CD4-positive, CD25-positive, alpha-beta regulatory T cell (primary cell): Measurements from ENCODE around the gene PLCG2. TPM values are rescaled to one million over a fixed set of nuclear protein-coding genes. Genes with fewer than 3 reads are reported as not detected.

Experiments used
- ATAC-seq, 2 donors: fragments of 150-1000 bp; cut with Tn5 transposase; one replicate each; pipeline ENCODE4 v1.10.0; 2021; ENCODE audit warnings: low read depth in 2 of 2, moderate number of reproducible peaks in 2 of 2, moderate library complexity in 1 of 2
- DNase-seq, 3 donors: peaks; one replicate each; pipeline versions ENCODE4 v3.0.0 to v3.0.0-alpha.2; 2012 to 2022; ENCODE audit warnings: mixed read lengths in 1 of 3
- H3K27ac ChIP-seq: one replicate; pipeline ENCODE4 v1.7.0; 2013; ENCODE audit warnings: mild to moderate bottlenecking, low read length; ENCODE audit not compliant: insufficient read depth, poor library complexity, severe bottlenecking
- H3K27me3 ChIP-seq: one replicate; pipeline ENCODE4 v1.7.0; 2013; ENCODE audit warnings: low read length; ENCODE audit not compliant: control insufficient read depth, insufficient read depth
- H3K36me3 ChIP-seq: one replicate; pipeline ENCODE4 v1.7.0; 2013; ENCODE audit warnings: mild to moderate bottlenecking, low read length, moderate library complexity; ENCODE audit not compliant: control insufficient read depth, insufficient read depth
- H3K4me1 ChIP-seq: 2 replicates; pipeline ENCODE4 v1.7.0; 2013; ENCODE audit warnings: mild to moderate bottlenecking, low read length; ENCODE audit not compliant: insufficient read depth, control insufficient read depth, poor library complexity, severe bottlenecking
- H3K4me3 ChIP-seq: one replicate; pipeline ENCODE4 v1.7.0; 2013; ENCODE audit warnings: low read depth, mild to moderate bottlenecking, low read length, moderate library complexity
- H3K9me3 ChIP-seq, 2 experiments: 1 replicate in 1 of 2; 2 replicates in 1 of 2; pipeline ENCODE4 v1.7.0; 2013; ENCODE audit warnings: low read length in 2 of 2, mild to moderate bottlenecking in 1 of 2, moderate library complexity in 1 of 2; ENCODE audit not compliant: control insufficient read depth in 2 of 2
- H3K27ac Mint-ChIP-seq, 3 donors: one replicate each; pipeline ENCODE4 v1.8.0; 2020 to 2022; ENCODE audit warnings: mild to moderate bottlenecking in 3 of 3, mixed read lengths in 3 of 3, moderate library complexity in 2 of 3
- H3K27me3 Mint-ChIP-seq: one replicate; pipeline ENCODE4 v1.8.0; 2022; ENCODE audit warnings: mild to moderate bottlenecking, mixed read lengths
- H3K36me3 Mint-ChIP-seq: one replicate; pipeline ENCODE4 v1.8.0; 2020; ENCODE audit warnings: mixed read lengths
- H3K4me1 Mint-ChIP-seq, 4 donors: one replicate each; pipeline ENCODE4 v1.8.0; 2020 to 2022; ENCODE audit warnings: mixed read lengths in 4 of 4, mild to moderate bottlenecking in 1 of 4
- H3K4me3 Mint-ChIP-seq, 4 donors: one replicate each; pipeline ENCODE4 v1.8.0; 2020 to 2022; ENCODE audit warnings: mild to moderate bottlenecking in 4 of 4, mixed read lengths in 4 of 4, moderate library complexity in 3 of 4
- H3K9me3 Mint-ChIP-seq, 7 donors: one replicate each; pipeline ENCODE4 v1.8.0; 2020 to 2022; ENCODE audit warnings: mixed read lengths in 7 of 7, mild to moderate bottlenecking in 3 of 7, moderate library complexity in 2 of 7
- polyA plus RNA-seq, 4 donors: library from polyadenylated mRNA; unstranded; fragments of 300-500 nt; fragmentation: Illumina TruSeq; gene quantifications; one replicate each; pipeline ENCODE4 v1.2.3, GENCODE V29; 2021
- total RNA-seq: library from RNA; stranded (reverse); gene quantifications from one replicate; pipeline ENCODE4 v1.2.3, GENCODE V29; 2022

PLCG2 gene
- total and polyA plus RNA-seq, 5 donors from 2014 or later, result 0.59 to 3.8 (median 1.3) TPM; not detected in 1

DNA sequence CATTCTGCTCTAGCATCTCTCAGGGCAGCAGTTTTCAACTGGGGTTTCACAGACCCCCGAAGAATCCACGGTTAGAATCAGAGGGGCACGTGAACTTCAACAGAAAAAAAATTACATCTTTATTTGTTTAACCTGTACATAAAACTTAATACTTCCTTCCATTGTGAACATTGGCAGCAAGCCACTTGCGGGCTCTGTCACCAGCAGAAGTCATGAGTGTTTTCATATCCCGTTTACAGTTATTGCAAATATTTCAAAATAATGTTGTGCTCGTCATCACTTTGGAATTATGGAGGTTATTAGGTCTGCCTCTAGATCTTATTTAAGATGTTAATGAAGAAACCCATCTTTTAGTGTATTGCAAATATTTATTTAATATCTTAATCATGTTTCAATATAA, 122.4 kb downstream of the PLCG2 start:
- H3K27me3 ChIP-seq, result no peaks in the 10 kb centered on the region
- no peaks in the 10 kb centered on the region for H3K4me1 Mint-ChIP-seq
- no peak for ATAC-seq

DNA sequence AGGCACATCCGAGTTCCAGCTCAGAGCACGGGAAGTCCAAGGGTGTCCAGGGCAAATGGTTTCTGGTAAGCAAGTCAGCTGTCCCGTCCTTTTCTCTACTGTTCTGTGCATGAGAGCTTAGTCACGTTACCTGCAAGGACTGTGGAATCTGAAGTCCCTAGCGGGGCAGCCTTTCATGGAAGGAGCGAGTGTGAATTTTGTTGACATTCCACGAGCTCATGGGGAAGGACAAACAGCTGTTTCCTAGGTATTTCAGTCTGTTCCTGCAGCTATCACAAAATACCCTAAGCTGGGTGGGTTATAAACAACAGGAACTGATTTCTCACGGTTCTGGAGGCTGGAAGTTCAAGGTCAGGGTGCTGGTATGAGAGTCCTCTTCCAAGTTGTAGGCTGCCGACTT, 122.9 kb downstream of the PLCG2 start:
- Mint-ChIP-seq H3K36me3 (no peaks in the 10 kb centered on the region), H3K4me3 (no peak overlapping the region), H3K27me3 (no peaks in the 10 kb centered on the region), H3K4me1 (no peaks in the 10 kb centered on the region), H3K9me3 (peaks cover 0 to 6% (median 0%) of the 10 kb centered on the region in 7 donors), H3K27ac (no peak overlapping the region)
- H3K36me3 ChIP-seq, result no peaks in the 10 kb centered on the region
- H3K4me3 ChIP-seq, result no peak overlapping the region
- no peaks in the 10 kb centered on the region for H3K4me1 ChIP-seq
- no peaks in the 10 kb centered on the region for H3K9me3 ChIP-seq
- H3K27me3 ChIP-seq, result no peaks in the 10 kb centered on the region
- H3K27ac ChIP-seq, result no peak overlapping the region
- DNase-seq (no peak), ATAC-seq (no peak)

More for the DNA sequence above, 122.4 kb downstream of the PLCG2 start:
- H3K27ac Mint-ChIP-seq, result no peak overlapping the region
- no peaks in the 10 kb centered on the region for H3K9me3 ChIP-seq
- H3K4me3 ChIP-seq, result no peak overlapping the region
- no peak overlapping the region for H3K4me3 Mint-ChIP-seq
- H3K9me3 Mint-ChIP-seq, result peaks cover 0 to 6% (median 0%) of the 10 kb centered on the region in 7 donors
- no peaks in the 10 kb centered on the region for H3K36me3 Mint-ChIP-seq
- no peaks in the 10 kb centered on the region for H3K4me1 ChIP-seq
- H3K27me3 Mint-ChIP-seq, result no peaks in the 10 kb centered on the region
- DNase-seq, result no peak
- no peak overlapping the region for H3K27ac ChIP-seq
- H3K36me3 ChIP-seq, result no peaks in the 10 kb centered on the region

DNA sequence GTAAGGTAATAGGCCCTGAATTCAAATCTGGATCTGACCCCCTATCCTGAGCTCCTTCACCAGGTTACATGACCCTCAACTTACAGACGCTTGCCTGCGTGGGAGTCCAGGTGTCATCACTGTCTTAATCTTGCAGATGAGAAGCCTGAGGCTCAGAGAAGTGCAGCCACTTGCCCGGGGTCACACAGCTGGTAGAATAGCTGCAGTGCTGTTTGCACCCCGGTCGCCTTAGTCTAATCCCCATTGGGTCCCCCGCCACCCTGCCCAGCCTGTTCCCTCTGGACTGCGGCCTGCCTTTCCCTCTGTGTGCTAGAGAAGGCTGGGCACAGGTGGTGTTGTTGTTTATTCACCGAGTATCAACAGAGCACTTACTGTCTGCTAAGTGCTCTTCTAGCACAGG, 125.2 kb downstream of the PLCG2 start:
- Mint-ChIP-seq H3K36me3 (no peaks in the 10 kb centered on the region), H3K4me3 (no peak overlapping the region), H3K27ac (peak overlapping the region in 1 of 3 donors; percentile 72), H3K4me1 (no peaks in the 10 kb centered on the region), H3K27me3 (no peaks in the 10 kb centered on the region), H3K9me3 (peaks cover 0 to 6% (median 0%) of the 10 kb centered on the region in 7 donors)
- Histone ChIP-seq H3K4me3 (no peak overlapping the region), H3K27me3 (no peaks in the 10 kb centered on the region), H3K9me3 (no peaks in the 10 kb centered on the region), H3K27ac (no peak overlapping the region), H3K4me1 (no peaks in the 10 kb centered on the region), H3K36me3 (no peaks in the 10 kb centered on the region)
- no peak for DNase-seq
- no peak for ATAC-seq

DNA sequence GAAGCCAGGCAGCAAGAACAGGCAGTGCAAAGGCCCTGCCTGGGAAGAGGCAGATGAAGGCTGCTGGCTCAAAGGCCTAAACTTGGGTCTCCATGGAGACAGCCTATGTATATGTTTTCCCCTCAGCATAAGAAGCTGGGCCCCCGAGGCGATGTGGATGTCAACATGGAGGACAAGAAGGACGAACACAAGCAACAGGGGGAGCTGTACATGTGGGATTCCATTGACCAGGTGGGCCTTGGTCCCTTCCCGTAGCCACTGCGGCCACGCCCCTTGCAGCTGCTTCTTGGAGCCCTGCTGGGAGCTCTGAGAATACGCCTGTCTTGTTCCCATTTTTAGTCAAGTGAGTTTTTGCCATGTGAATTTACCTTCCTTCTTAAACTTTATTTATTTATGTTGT, 126.2 kb downstream of the PLCG2 start:
- H3K9me3 ChIP-seq, result no peaks in the 10 kb centered on the region
- H3K27ac ChIP-seq, result no peak overlapping the region
- Mint-ChIP-seq H3K36me3 (no peaks in the 10 kb centered on the region), H3K4me3 (no peak overlapping the region), H3K4me1 (no peaks in the 10 kb centered on the region), H3K27me3 (no peaks in the 10 kb centered on the region), H3K27ac (no peak overlapping the region), H3K9me3 (peaks cover 0 to 6% (median 0%) of the 10 kb centered on the region in 7 donors)
- no peaks in the 10 kb centered on the region for H3K27me3 ChIP-seq
- H3K36me3 ChIP-seq, result no peaks in the 10 kb centered on the region
- H3K4me1 ChIP-seq, result no peaks in the 10 kb centered on the region
- no peak for DNase-seq
- H3K4me3 ChIP-seq, result no peak overlapping the region
- no peak for ATAC-seq

DNA sequence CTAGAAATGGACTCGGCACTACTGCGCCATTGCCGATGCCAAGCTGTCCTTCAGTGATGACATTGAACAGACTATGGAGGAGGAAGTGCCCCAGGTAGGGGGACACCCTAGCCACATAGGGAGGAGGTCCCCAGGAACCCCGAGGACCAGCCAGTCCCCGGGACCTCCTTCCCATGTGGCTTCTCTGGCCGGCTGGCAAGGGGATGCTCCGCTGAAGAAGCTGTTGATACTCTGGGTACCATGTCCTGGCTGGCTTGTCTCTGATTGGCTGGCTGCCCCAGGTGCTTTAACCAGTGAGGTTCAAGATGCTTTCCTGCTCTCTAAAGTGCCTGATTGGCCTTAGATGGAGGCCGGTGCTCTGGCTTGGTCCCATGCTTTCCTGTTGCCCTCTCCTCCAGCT, 128.6 kb downstream of the PLCG2 start:
- Mint-ChIP-seq H3K4me3 (no peak overlapping the region), H3K27me3 (no peaks in the 10 kb centered on the region), H3K9me3 (peaks cover 0 to 4% (median 0%) of the 10 kb centered on the region in 7 donors), H3K4me1 (no peaks in the 10 kb centered on the region), H3K27ac (no peak overlapping the region), H3K36me3 (no peaks in the 10 kb centered on the region)
- Histone ChIP-seq H3K36me3 (no peaks in the 10 kb centered on the region), H3K27me3 (no peaks in the 10 kb centered on the region), H3K27ac (no peak overlapping the region), H3K4me1 (no peaks in the 10 kb centered on the region), H3K9me3 (no peaks in the 10 kb centered on the region), H3K4me3 (no peak overlapping the region)
- DNase-seq (no peak), ATAC-seq (no peak)

DNA sequence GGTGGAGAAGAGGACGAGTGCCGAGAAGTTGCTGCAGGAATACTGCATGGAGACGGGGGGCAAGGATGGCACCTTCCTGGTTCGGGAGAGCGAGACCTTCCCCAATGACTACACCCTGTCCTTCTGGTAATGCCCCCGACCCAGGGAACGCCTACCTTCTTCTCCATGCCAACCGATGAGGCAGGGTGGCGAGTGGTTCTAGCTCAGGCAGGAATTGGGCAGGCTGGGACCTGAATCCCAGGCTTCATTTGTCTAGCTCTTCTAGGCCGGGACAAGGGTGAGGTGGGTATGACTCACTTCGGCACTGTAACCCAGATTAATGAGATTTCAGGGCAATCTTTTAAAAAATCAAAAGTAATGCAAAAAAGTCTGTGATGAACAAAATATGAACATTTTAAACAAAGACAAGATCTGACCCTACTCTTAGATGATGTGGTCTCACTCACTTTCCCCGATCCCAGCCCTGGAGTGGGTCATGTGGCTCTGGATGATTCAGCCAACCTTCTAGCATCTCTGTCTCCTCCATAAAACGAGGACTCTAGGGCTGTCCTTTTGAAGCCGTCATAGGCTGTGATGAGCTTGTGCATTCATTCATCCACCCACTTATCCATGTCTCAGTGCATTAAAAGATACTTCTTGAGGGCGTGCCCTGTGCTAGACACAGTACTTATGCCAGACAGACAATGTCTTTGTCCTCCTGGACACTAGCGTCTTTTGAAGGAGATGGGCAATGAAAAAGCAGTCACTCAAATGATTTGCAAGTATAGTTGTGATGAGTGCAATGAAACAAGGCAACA, 129.6 kb downstream of the PLCG2 start:
- Histone ChIP-seq H3K36me3 (no peaks in the 10 kb centered on the region), H3K4me1 (no peaks in the 10 kb centered on the region), H3K4me3 (no peak overlapping the region), H3K27ac (no peak overlapping the region), H3K9me3 (no peaks in the 10 kb centered on the region), H3K27me3 (no peaks in the 10 kb centered on the region)
- ATAC-seq (no peak), DNase-seq (no peak)
- Mint-ChIP-seq H3K27me3 (no peaks in the 10 kb centered on the region), H3K27ac (no peak overlapping the region), H3K4me3 (no peak overlapping the region), H3K36me3 (no peaks in the 10 kb centered on the region), H3K9me3 (no peaks in the 10 kb centered on the region), H3K4me1 (no peaks in the 10 kb centered on the region)

DNA sequence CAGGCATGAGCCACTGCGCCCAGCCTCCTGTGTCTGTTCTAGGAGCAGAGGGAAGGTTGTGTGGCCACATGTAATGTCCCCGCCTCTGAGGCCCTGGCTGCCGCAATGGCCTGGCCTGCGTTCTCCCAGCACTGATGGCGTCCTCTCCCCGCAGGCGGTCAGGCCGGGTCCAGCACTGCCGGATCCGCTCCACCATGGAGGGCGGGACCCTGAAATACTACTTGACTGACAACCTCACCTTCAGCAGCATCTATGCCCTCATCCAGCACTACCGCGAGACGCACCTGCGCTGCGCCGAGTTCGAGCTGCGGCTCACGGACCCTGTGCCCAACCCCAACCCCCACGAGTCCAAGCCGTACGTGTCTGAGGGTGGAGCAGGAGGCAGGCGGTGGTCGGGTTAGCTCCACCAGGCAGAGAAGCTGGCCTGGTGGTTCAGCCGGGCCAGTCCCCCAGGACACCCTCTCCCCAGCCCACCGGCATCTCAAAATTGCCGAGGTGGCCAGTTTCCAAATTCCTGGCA, 131.3 kb downstream of the PLCG2 start:
- Mint-ChIP-seq H3K9me3 (no peaks in the 10 kb centered on the region), H3K36me3 (no peaks in the 10 kb centered on the region), H3K4me1 (no peaks in the 10 kb centered on the region), H3K27ac (peak overlapping the region in 1 of 3 donors; percentile 18), H3K27me3 (no peaks in the 10 kb centered on the region), H3K4me3 (no peak overlapping the region)
- Histone ChIP-seq H3K9me3 (no peaks in the 10 kb centered on the region), H3K4me1 (no peaks in the 10 kb centered on the region), H3K36me3 (no peaks in the 10 kb centered on the region), H3K4me3 (no peak overlapping the region), H3K27me3 (no peaks in the 10 kb centered on the region), H3K27ac (no peak overlapping the region)
- no peak for ATAC-seq
- DNase-seq, result no peak

DNA sequence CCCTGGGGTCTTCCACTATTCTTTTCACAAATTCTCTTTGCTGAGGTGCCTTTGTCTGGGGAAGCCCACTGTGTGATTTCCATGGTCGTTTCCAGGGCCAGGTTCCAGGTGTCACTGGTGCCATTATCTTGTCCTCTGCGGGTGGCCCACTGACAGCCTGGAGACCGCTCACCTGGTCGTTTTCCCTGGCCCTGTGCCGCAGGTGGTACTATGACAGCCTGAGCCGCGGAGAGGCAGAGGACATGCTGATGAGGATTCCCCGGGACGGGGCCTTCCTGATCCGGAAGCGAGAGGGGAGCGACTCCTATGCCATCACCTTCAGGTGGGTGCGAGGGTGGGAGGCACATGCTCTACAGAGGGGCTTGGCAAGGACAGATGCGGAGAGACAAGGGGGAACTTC, 133.3 kb downstream of the PLCG2 start:
- H3K36me3 Mint-ChIP-seq, result no peaks in the 10 kb centered on the region
- H3K4me3 Mint-ChIP-seq, result no peak overlapping the region
- Histone ChIP-seq H3K9me3 (no peaks in the 10 kb centered on the region), H3K27me3 (no peaks in the 10 kb centered on the region), H3K4me3 (no peak overlapping the region), H3K4me1 (no peaks in the 10 kb centered on the region), H3K27ac (no peak overlapping the region), H3K36me3 (no peaks in the 10 kb centered on the region)
- H3K27ac Mint-ChIP-seq, result no peak overlapping the region
- no peaks in the 10 kb centered on the region for H3K4me1 Mint-ChIP-seq
- H3K9me3 Mint-ChIP-seq, result no peaks in the 10 kb centered on the region
- no peaks in the 10 kb centered on the region for H3K27me3 Mint-ChIP-seq
- ATAC-seq, result no peak
- no peak for DNase-seq
